Measurements from ENCODE around the gene RGPD8. TPM values are rescaled to one million over a fixed set of nuclear protein-coding genes. Genes with fewer than 3 reads are reported as not detected.

The RGPD8 gene
- total and polyA plus RNA-seq, 2 of the 13 experiments (the other 11 are each of a cell fraction or from before 2014, with no cell fraction given) = 2.3 to 12.8 TPM

- TF ChIP-seq ZNF776 (CRISPR knock-in tag; IDR thresholded peaks at IDR 0.05) (no peak), ATF4 (CRISPR knock-in tag; IDR thresholded peaks at IDR 0.05) (no peak), FUBP1 (CRISPR knock-in tag; IDR thresholded peaks at IDR 0.05; ENCODE audit: borderline replicate concordance) (no peak), ZNF142 (CRISPR knock-in tag; IDR thresholded peaks at IDR 0.05) (0 out of 2 replicates have a peak, but pooled peaks have one; percentile 10), ZNF34 (CRISPR knock-in tag; IDR thresholded peaks at IDR 0.05; ENCODE audit: borderline replicate concordance) (no peak), HBP1 (CRISPR knock-in tag; IDR thresholded peaks at IDR 0.05; ENCODE audit: low read depth) (no peak), ZNF737 (CRISPR knock-in tag; IDR thresholded peaks at IDR 0.05; ENCODE audit: borderline replicate concordance) (no peak), KDM3A (CRISPR knock-in tag; IDR thresholded peaks at IDR 0.05; ENCODE audit: low read depth) (no peak; the same call in 1 of the 2 replicates), FOXK1 (CRISPR knock-in tag; IDR thresholded peaks at IDR 0.05; ENCODE audit: borderline replicate concordance, low read depth) (no peak), TCF12 (IDR thresholded peaks at IDR 0.05) (no peak), TCF12 (CRISPR knock-in tag; IDR thresholded peaks at IDR 0.05) (peak; percentile 20; the same call in 1 of the 2 replicates), NCOA1 (CRISPR knock-in tag; IDR thresholded peaks at IDR 0.05) (no peak), SALL2 (CRISPR knock-in tag; IDR thresholded peaks at IDR 0.05) (peak; percentile 19; the same call in 1 of the 2 replicates), TEF (CRISPR knock-in tag; IDR thresholded peaks at IDR 0.05) (no peak), MYC (CRISPR knock-in tag; IDR thresholded peaks at IDR 0.05; ENCODE audit: borderline replicate concordance) (peak; percentile 87), POLR2A (IDR thresholded peaks at IDR 0.05; ENCODE audit: insufficient read depth in 1 of 2, low read depth in 2 of 2, low read length in 2 of 2) (peak; percentile 48 to 83; a peak in 3 of 4 replicates), XBP1 (CRISPR knock-in tag; IDR thresholded peaks at IDR 0.05) (no peak)
Measured at GRCh38 chr2:112483042-112483473, 49.6 kb upstream of the RGPD8 start (continued).

Measured in HepG2 (cell line).